GM20000 (cell line): Measurements from ENCODE around the gene PCDHGB5.
"Not testable (repeated sequence)": the region's sequence is repeated elsewhere in the genome, so short reads cannot be mapped to it uniquely, and the experiment has no call there.

ENCODE experiments used
- DNase-seq: peaks from one replicate; pipeline ENCODE4 v3.0.0; 2012; ENCODE audit warnings: low spot score
- TF ChIP-seq, protein P1 (sequence below): IDR thresholded peaks from 2 replicates; pipeline ENCODE4 v1.5.1; 2012; ENCODE audit warnings: mild to moderate bottlenecking, control low read depth; ENCODE audit errors: extremely low read depth, missing control alignments

The PCDHGB5 gene

DNA sequence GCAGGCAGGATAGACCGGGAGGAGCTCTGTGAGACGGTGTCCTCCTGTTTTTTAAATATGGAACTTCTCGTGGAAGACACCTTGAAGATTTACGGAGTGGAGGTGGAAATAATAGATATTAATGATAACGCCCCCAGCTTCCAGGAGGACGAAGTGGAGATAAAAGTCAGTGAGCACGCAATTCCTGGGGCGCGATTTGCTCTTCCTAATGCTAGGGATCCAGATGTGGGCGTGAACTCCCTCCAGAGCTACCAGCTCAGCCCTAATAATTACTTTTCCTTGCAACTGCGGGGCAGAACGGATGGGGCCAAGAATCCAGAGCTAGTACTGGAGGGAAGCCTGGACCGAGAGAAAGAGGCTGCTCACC is 23.7 kb downstream of the PCDHGB5 start:
- TF ChIP-seq, protein P1, sequence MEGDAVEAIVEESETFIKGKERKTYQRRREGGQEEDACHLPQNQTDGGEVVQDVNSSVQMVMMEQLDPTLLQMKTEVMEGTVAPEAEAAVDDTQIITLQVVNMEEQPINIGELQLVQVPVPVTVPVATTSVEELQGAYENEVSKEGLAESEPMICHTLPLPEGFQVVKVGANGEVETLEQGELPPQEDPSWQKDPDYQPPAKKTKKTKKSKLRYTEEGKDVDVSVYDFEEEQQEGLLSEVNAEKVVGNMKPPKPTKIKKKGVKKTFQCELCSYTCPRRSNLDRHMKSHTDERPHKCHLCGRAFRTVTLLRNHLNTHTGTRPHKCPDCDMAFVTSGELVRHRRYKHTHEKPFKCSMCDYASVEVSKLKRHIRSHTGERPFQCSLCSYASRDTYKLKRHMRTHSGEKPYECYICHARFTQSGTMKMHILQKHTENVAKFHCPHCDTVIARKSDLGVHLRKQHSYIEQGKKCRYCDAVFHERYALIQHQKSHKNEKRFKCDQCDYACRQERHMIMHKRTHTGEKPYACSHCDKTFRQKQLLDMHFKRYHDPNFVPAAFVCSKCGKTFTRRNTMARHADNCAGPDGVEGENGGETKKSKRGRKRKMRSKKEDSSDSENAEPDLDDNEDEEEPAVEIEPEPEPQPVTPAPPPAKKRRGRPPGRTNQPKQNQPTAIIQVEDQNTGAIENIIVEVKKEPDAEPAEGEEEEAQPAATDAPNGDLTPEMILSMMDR, result no peak

DNA sequence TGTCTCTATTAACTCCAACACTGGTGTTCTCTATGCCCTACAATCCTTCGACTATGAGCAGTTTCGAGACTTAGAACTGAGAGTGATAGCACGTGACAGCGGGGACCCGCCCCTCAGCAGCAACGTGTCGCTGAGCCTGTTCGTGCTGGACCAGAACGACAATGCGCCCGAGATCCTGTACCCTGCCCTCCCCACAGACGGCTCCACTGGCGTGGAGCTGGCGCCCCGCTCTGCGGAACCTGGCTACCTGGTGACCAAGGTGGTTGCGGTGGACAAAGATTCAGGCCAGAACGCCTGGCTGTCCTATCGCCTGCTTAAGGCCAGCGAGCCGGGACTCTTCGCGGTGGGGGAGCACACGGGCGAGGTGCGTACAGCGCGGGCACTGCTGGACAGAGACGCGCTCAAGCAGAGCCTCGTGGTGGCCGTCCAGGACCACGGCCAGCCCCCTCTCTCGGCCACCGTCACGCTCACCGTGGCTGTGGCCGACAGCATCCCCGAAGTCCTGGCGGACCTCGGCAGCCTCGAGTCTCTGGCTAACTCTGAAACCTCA is 25.1 kb downstream of the PCDHGB5 start:
- TF ChIP-seq, protein P1, result no peak
- DNase-seq, result no peak

More for the DNA sequence above, 23.7 kb downstream of the PCDHGB5 start:
- no peak for DNase-seq

DNA sequence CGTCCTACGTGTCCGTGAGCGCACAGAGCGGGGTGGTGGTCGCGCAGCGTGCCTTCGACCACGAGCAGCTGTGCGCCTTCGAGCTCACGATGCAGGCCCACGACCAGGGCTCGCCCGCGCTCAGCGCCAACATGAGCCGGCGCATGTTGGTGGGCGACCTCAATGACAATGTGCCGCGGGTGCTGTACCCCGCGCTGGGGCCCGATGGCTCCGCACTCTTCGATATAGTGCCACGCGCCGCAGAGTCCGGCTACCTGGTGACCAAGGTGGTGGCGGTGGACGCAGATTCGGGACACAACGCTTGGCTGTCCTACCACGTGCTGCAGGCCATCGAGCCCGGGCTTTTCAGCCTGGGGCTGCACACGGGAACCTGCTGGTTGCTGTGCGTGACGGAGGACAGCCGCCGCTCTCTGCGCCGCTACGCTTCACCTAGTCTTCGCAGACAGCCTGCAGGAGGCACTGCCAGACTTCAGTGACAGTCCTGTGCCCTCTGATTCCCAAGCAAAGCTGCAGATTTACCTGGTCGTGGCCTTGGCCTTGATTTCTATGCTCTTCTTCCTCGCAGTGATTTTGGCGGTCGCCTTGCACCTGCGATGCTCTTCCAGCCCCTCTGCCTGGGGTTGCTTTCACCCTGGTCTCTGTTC is 30.2 kb downstream of the PCDHGB5 start:
- DNase-seq, result no peak
- TF ChIP-seq, protein P1, result no peak

DNA sequence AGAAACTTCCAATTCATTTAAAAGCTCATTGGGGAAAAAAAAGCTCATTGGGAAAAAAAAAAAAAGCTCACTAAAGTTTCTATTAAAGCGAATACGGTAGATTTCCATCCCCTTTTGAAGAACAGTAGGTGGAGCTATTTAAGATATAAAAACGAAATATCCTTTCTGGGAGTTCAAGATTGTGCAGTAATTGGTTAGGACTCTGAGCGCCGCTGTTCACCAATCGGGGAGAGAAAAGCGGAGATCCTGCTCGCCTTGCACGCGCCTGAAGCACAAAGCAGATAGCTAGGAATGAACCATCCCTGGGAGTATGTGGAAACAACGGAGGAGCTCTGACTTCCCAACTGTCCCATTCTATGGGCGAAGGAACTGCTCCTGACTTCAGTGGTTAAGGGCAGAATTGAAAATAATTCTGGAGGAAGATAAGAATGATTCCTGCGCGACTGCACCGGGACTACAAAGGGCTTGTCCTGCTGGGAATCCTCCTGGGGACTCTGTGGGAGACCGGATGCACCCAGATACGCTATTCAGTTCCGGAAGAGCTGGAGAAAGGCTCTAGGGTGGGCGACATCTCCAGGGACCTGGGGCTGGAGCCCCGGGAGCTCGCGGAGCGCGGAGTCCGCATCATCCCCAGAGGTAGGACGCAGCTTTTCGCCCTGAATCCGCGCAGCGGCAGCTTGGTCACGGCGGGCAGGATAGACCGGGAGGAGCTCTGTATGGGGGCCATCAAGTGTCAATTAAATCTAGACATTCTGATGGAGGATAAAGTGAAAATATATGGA is 32.8 kb downstream of the PCDHGB5 start, which contains the start of gene PCDHGA12:
Gene PCDHGA12 (plus strand): TSS at position 176 of the 782 bp plus-strand sequence. CDS start 253 bp downstream, at position 429.
- TF ChIP-seq, protein P1, result peak; percentile 50
- DNase-seq, result peak; percentile 89

DNA sequence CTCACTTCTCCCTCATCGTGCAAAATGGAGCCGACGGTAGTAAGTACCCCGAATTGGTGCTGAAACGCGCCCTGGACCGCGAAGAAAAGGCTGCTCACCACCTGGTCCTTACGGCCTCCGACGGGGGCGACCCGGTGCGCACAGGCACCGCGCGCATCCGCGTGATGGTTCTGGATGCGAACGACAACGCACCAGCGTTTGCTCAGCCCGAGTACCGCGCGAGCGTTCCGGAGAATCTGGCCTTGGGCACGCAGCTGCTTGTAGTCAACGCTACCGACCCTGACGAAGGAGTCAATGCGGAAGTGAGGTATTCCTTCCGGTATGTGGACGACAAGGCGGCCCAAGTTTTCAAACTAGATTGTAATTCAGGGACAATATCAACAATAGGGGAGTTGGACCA is 33.5 kb downstream of the PCDHGB5 start:
- TF ChIP-seq, protein P1, result no peak
- peak; percentile 62 for DNase-seq

DNA sequence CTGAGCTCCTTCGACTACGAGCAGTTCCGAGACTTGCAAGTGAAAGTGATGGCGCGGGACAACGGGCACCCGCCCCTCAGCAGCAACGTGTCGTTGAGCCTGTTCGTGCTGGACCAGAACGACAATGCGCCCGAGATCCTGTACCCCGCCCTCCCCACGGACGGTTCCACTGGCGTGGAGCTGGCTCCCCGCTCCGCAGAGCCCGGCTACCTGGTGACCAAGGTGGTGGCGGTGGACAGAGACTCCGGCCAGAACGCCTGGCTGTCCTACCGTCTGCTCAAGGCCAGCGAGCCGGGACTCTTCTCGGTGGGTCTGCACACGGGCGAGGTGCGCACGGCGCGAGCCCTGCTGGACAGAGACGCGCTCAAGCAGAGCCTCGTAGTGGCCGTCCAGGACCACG is 34.6 kb downstream of the PCDHGB5 start:
- DNase-seq, result not testable (repeated sequence)

DNA sequence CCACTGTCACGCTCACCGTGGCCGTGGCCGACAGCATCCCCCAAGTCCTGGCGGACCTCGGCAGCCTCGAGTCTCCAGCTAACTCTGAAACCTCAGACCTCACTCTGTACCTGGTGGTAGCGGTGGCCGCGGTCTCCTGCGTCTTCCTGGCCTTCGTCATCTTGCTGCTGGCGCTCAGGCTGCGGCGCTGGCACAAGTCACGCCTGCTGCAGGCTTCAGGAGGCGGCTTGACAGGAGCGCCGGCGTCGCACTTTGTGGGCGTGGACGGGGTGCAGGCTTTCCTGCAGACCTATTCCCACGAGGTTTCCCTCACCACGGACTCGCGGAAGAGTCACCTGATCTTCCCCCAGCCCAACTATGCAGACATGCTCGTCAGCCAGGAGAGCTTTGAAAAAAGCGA is 35.0 kb downstream of the PCDHGB5 start:
- not testable (repeated sequence) for DNase-seq

DNA sequence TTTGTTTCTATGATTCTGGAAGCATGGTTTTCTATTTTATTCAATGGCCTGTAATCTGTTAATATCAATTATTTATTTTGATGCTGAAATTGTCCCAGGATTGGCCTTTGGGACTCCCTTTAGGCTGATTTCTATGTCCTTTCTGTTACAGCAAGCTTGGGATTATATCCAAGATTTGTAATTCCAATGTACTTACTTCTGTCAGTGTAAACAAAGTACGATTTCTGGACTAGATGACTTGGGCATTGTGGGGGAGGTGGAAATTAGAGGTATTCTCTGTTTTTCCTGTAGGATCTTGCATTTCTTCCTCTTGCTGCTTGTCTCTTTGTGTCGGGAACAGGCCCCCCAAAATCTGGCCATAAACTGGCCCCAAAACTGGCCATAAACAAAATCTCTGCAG is 36.3 kb downstream of the PCDHGB5 start:
- TF ChIP-seq, protein P1, result no peak
- no peak for DNase-seq
